Transverse colon (tissue), 4 donors: ENCODE results near the gene NRP1. TPM values are rescaled to one million over a fixed set of nuclear protein-coding genes. Genes with fewer than 3 reads are reported as not detected.

Experiments used
- DNase-seq: peaks from one replicate; pipeline ENCODE4 v3.0.0-alpha.2; 2019
- H3K27ac ChIP-seq, 4 donors: fragments of 200-600 bp; sonication (generic); 2 replicates each; pipeline ENCODE4 v1.5.1; 2016 to 2018; ENCODE audit warnings: inconsistent platforms in 4 of 4
- H3K27me3 ChIP-seq: fragments of 200-600 bp; sonication (generic); 2 replicates; pipeline ENCODE4 v1.5.1; 2017; ENCODE audit warnings: inconsistent platforms
- H3K36me3 ChIP-seq, 4 donors: fragments of 200-600 bp; sonication (generic); 2 replicates each; pipeline ENCODE4 v1.5.1; 2017 to 2019; ENCODE audit warnings: inconsistent platforms in 4 of 4
- H3K4me1 ChIP-seq, 4 donors: fragments of 200-600 bp; sonication (generic); 2 replicates each; pipeline ENCODE4 v1.5.1; 2017 to 2020; ENCODE audit warnings: inconsistent platforms in 4 of 4
- H3K4me3 ChIP-seq, 4 donors: fragments of 200-600 bp; sonication (generic); 1 replicate in 1 of 4; 2 replicates in 3 of 4; pipeline versions ENCODE4 v1.5.1 to v1.6.1; 2017 to 2019; ENCODE audit warnings: inconsistent platforms in 4 of 4
- H3K9me3 ChIP-seq, 2 donors: fragments of 200-600 bp; sonication (generic); 2 replicates each; pipeline ENCODE4 v1.5.1; 2017 to 2019; ENCODE audit warnings: inconsistent platforms in 2 of 2
- EP300 ChIP-seq: sonication (generic); formaldehyde crosslinking; IDR thresholded peaks from one replicate; pipeline ENCODE4 v1.6.1; 2017; ENCODE audit warnings: antibody characterized with exemption, low read depth
- POLR2A ChIP-seq: fragments of 450-650 bp; IDR thresholded peaks from one replicate; pipeline ENCODE4 v1.6.1; 2016; ENCODE audit warnings: antibody characterized with exemption, mild to moderate bottlenecking, moderate library complexity
- POLR2AphosphoS5 ChIP-seq, 3 donors: sonication (generic); formaldehyde crosslinking; IDR thresholded peaks; one replicate each; pipeline ENCODE4 v1.6.1; 2016; ENCODE audit warnings: antibody characterized with exemption in 3 of 3
- WGBS, 2 donors: methylation state at CpG; one replicate each; pipeline ENCODE4 v1.1.5; 2018; ENCODE audit warnings: low coverage in 1 of 2; 5-methylcytosine and 5-hydroxymethylcytosine counted together
- in situ Hi-C, 4 donors: fragments of 200-750 bp; cut with MboI; loops; one replicate each; pipeline versions ENCODE4 v1.15.0 to v1.15.1; 2017; ENCODE audit warnings: low sequenced_read_pairs in 3 of 4, low pct_ligation_motif_present in 1 of 4, low pct_unique_long_range_greater_than_20kb in 1 of 4
- intact Hi-C: fragments of 100-400 bp; cut with DNase I; formaldehyde crosslinking; loops from one replicate; pipeline ENCODE4 v1.15.1; 2023; ENCODE audit warnings: low total_unique reads
- total RNA-seq, 4 donors: library from RNA; depleted of rRNA; stranded (reverse); fragments of >200 nt; gene quantifications; one replicate each; pipeline ENCODE4 v1.1.0, GENCODE V29; 2016
- TF ChIP-seq, protein P1 (sequence below), 5 experiments: fragments of 200-600 bp in 3 of 5; fragments of 450-650 bp in 2 of 5; sonication (generic) in 3 of 5; IDR thresholded peaks; 1 replicate in 2 of 5; 2 replicates in 3 of 5; pipeline ENCODE4 v1.5.1; 2016 to 2017; ENCODE audit warnings: antibody characterized with exemption in 5 of 5, inconsistent platforms in 3 of 5, mild to moderate bottlenecking in 2 of 5, moderate library complexity in 1 of 5

NRP1 gene
- total RNA-seq, 4 donors from 2014 or later = 14.1 to 35.5 (median 19.5) TPM

DNA sequence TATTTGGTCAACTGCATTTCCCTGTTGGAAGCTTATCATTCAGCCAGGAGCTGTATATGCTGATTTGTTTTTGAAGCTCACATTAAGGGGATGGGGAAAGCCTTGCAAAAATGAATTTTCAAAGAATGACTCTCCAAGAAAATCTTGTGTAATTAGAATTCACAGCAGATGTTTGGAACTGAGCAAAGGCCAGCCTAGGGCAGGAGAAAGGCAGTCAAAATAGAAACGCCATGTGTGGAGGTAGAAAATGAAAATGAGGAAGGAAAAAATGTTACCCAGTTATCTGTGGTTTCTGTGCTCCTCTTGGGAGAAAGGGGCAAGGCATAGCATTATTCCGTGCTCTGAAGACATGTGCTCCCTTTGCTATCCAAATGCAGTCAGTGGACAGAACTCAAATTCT is 93.5 kb downstream of the NRP1 start:
- no peaks in the 10 kb centered on the region for H3K9me3 ChIP-seq
- H3K27ac ChIP-seq = no peak overlapping the region
- WGBS, 2 donors = 57 to 76% methylated on average over 2 of the region's 2 CpGs
- in situ Hi-C loops = no loop called here
- no peaks in the 10 kb centered on the region for H3K27me3 ChIP-seq
- H3K36me3 ChIP-seq = no peaks in the 10 kb centered on the region
- H3K4me1 ChIP-seq = peaks cover 0 to 4% (median 2%) of the 10 kb centered on the region in 4 donors
- TF ChIP-seq POLR2A (no peak), EP300 (no peak), POLR2AphosphoS5 (IDR thresholded peaks at IDR 0.05) (no peak)
- TF ChIP-seq, protein P1, sequence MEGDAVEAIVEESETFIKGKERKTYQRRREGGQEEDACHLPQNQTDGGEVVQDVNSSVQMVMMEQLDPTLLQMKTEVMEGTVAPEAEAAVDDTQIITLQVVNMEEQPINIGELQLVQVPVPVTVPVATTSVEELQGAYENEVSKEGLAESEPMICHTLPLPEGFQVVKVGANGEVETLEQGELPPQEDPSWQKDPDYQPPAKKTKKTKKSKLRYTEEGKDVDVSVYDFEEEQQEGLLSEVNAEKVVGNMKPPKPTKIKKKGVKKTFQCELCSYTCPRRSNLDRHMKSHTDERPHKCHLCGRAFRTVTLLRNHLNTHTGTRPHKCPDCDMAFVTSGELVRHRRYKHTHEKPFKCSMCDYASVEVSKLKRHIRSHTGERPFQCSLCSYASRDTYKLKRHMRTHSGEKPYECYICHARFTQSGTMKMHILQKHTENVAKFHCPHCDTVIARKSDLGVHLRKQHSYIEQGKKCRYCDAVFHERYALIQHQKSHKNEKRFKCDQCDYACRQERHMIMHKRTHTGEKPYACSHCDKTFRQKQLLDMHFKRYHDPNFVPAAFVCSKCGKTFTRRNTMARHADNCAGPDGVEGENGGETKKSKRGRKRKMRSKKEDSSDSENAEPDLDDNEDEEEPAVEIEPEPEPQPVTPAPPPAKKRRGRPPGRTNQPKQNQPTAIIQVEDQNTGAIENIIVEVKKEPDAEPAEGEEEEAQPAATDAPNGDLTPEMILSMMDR (IDR thresholded peaks at IDR 0.05) = no peak
- no peak overlapping the region for H3K4me3 ChIP-seq
- no peak for DNase-seq
- intact Hi-C loops = no loop called here

DNA sequence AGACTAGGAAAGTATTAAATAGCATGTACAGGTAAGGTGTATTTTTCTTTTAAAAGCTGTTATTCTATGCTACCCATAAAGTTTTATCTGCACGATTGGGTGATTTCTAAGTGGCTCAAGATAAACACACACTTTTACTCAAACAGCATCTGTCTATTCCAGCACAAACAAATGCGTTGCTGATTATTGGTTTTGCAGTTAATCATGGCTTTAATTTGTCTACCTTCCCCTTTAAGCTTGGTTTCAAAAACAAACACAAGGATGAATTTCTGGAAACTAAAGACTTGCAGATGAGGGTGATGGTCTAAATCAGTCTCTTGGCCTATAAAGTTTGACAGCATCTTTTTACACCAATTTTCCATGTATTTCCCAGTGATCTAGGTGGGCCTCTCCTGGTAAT is 94.2 kb downstream of the NRP1 start:
- in situ Hi-C loops = no loop called here
- 61 to 72% methylated on average over 2 of the region's 2 CpGs for WGBS, 2 donors

DNA sequence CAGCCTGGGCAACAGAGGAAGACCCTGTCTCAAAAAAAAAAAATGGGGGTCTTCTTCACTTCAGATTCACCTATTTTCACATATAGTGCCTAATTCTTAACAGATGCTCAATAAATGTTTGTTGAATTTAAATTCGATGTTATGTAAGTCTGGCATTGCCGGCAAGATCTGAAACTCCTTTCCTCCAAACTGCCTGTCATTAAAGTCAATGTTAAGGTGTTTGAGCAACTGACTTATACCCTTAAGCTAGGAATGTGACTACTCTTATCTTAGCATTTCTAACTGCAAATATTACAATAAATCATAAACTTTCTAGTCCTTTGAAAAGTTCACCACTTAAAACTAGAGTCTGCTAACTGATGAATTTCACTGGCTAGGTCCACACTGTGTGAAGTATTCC is 95.2 kb downstream of the NRP1 start:
- WGBS, 2 donors = 88% methylated on average over 2 of the region's 2 CpGs
- no peak for DNase-seq
- Histone ChIP-seq H3K27me3 (no peaks in the 10 kb centered on the region), H3K4me1 (peaks cover 0 to 8% (median 5%) of the 10 kb centered on the region in 4 donors), H3K36me3 (no peaks in the 10 kb centered on the region), H3K27ac (no peak overlapping the region), H3K9me3 (no peaks in the 10 kb centered on the region), H3K4me3 (no peak overlapping the region)
- intact Hi-C loops = no loop called here
- in situ Hi-C loops = no loop called here
- TF ChIP-seq POLR2A (no peak), POLR2AphosphoS5 (IDR thresholded peaks at IDR 0.05) (no peak), EP300 (no peak)
- TF ChIP-seq, protein P1 (IDR thresholded peaks at IDR 0.05) = no peak

More for the DNA sequence above, 94.2 kb downstream of the NRP1 start:
- Histone ChIP-seq H3K4me3 (no peak overlapping the region), H3K9me3 (no peaks in the 10 kb centered on the region), H3K27me3 (no peaks in the 10 kb centered on the region), H3K36me3 (no peaks in the 10 kb centered on the region), H3K27ac (no peak overlapping the region), H3K4me1 (peaks cover 0 to 7% (median 3%) of the 10 kb centered on the region in 4 donors)
- intact Hi-C loops = no loop called here
- DNase-seq = no peak
- TF ChIP-seq POLR2A (no peak), EP300 (no peak), POLR2AphosphoS5 (IDR thresholded peaks at IDR 0.05) (no peak)
- TF ChIP-seq, protein P1 (IDR thresholded peaks at IDR 0.05) = no peak

DNA sequence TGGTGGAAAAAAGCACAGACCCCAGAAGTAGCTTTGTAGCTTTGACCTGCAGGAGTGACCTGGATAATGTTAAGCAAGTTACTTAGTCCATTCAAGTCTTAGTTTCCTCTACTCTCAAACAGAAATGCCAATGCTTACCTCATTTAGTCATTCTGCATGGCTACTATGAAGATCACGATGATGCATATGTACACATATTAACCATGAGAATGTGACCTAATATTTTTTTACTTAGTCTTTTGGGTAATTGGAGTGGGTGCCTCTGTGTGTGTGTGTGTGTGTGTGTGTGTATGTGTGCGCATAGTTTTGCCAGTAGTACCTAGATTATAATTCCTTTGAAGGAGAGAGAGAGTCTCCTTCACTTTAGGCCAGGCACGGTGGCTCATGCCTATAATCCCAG is 95.8 kb downstream of the NRP1 start:
- Histone ChIP-seq H3K36me3 (no peaks in the 10 kb centered on the region), H3K4me3 (no peak overlapping the region), H3K27me3 (no peaks in the 10 kb centered on the region), H3K9me3 (no peaks in the 10 kb centered on the region), H3K27ac (no peak overlapping the region), H3K4me1 (peaks cover 0 to 8% (median 5%) of the 10 kb centered on the region in 4 donors)
- in situ Hi-C loops (no loop called here), intact Hi-C loops (no loop called here)
- DNase-seq = no peak
- TF ChIP-seq POLR2AphosphoS5 (IDR thresholded peaks at IDR 0.05) (no peak), EP300 (no peak), POLR2A (no peak)
- TF ChIP-seq, protein P1 (IDR thresholded peaks at IDR 0.05) = no peak
- WGBS, 2 donors = 96 to 100% methylated on average over 2 to 3 of the region's 3 CpGs
